Activated B cell treated with CpG ODN at 0.5 μM for 24 hours (primary cell): Measurements from ENCODE around the gene SMARCA4. TPM values are rescaled to one million over a fixed set of nuclear protein-coding genes. Genes with fewer than 3 reads are reported as not detected.
"Not testable (repeated sequence)": the region's sequence is repeated elsewhere in the genome, so short reads cannot be mapped to it uniquely, and the experiment has no call there.

Experiments used
- ATAC-seq: fragments of 200-7000 bp; cut with Tn5 transposase; one replicate; pipeline ENCODE4 v1.10.0; 2021; ENCODE audit warnings: low read depth, mild to moderate bottlenecking, moderate library complexity
- CTCF ChIA-PET: fragments of 350-600 bp; sonication (Branson Sonifier 250); formaldehyde crosslinking; loops from one replicate; lab custom pipeline; 2021; ENCODE audit warnings: antibody characterized with exemption; lab: Charles Lee
- POLR2A ChIA-PET: fragments of 350-600 bp; sonication (Branson Sonifier 250); formaldehyde crosslinking; loops from one replicate; lab custom pipeline; 2021; ENCODE audit warnings: antibody characterized with exemption; lab: Charles Lee
- DNase-seq: peaks from one replicate; pipeline ENCODE4 v3.0.0; 2022
- H3K27ac Mint-ChIP-seq: one replicate; pipeline ENCODE4 v1.8.0; 2020; ENCODE audit warnings: mixed read lengths
- H3K27me3 Mint-ChIP-seq: one replicate; pipeline ENCODE4 v1.8.0; 2021; ENCODE audit warnings: mixed read lengths
- H3K36me3 Mint-ChIP-seq: one replicate; pipeline ENCODE4 v1.8.0; 2021; ENCODE audit warnings: low read depth, mixed read lengths
- H3K4me1 Mint-ChIP-seq: one replicate; pipeline ENCODE4 v1.8.0; 2021; ENCODE audit warnings: mixed read lengths
- H3K4me3 Mint-ChIP-seq: one replicate; pipeline ENCODE4 v1.8.0; 2020; ENCODE audit warnings: mild to moderate bottlenecking, mixed read lengths
- H3K9me3 Mint-ChIP-seq: one replicate; pipeline ENCODE4 v1.8.0; 2020; ENCODE audit warnings: mixed read lengths
- CTCF ChIP-seq: fragments of 200-600 bp; IDR thresholded peaks from one replicate; pipeline ENCODE4 v1.8.0; 2022; ENCODE audit warnings: antibody characterized with exemption, mild to moderate bottlenecking
- intact Hi-C: fragments of 100-400 bp; cut with micrococcal nuclease; formaldehyde crosslinking; loops from one replicate; pipeline ENCODE4 v1.15.1; 2024
- total RNA-seq: library from RNA; stranded (reverse); gene quantifications from 2 replicates; pipeline ENCODE4 v1.2.3, GENCODE V29; 2022

Gene SMARCA4
- total RNA-seq, 1 donor from 2014 or later, result 93.6 TPM

- ChIA-PET POLR2A (interaction anchor here (0.6 kb wide), 4 partner anchors 12 to 823 kb away, joined by 3 to 5 read pairs (median 4); partner anchors contain the start of gene SWSAP1), CTCF (interaction anchor here (0.9 kb wide), 1 partner anchor 65 kb away, joined by 3 read pairs; no protein-coding TSS in a partner anchor)
- intact Hi-C loops, result loop anchor here (5.0 kb wide), 1 partner anchor 33 kb away; the partner anchor contains the start of gene SMARCA4
- DNase-seq (no peak), ATAC-seq (no peak)
- peaks cover 20% of the 10 kb centered on the region for H3K4me1 Mint-ChIP-seq
- TF ChIP-seq CTCF, result no peak
- H3K27me3 Mint-ChIP-seq, result no peaks in the 10 kb centered on the region
- no peaks in the 10 kb centered on the region for H3K9me3 Mint-ChIP-seq
- peaks cover 5% of the 10 kb centered on the region for H3K36me3 Mint-ChIP-seq
- H3K4me3 Mint-ChIP-seq, result peak overlapping the region; percentile 92
- no peak overlapping the region for H3K27ac Mint-ChIP-seq
These were observed 31.4 kb upstream of the SMARCA4 start for GRCh38 chr19:10929402-10929794.

GRCh38 chr19:10935371-10936059 is 25.3 kb upstream of the SMARCA4 start:
- H3K27ac Mint-ChIP-seq, result no peak overlapping the region
- H3K4me3 Mint-ChIP-seq, result no peak overlapping the region
- DNase-seq (no peak), ATAC-seq (no peak)
- H3K36me3 Mint-ChIP-seq, result peaks cover 4% of the 10 kb centered on the region
- no peak for TF ChIP-seq CTCF
- no peaks in the 10 kb centered on the region for H3K9me3 Mint-ChIP-seq
- CTCF ChIA-PET, result interaction anchor here (1.0 to 2.2 kb wide), 5 partner anchors 9 to 100 kb away, joined by 3 to 12 read pairs (median 5); partner anchors contain the start of gene CARM1
- no peaks in the 10 kb centered on the region for H3K27me3 Mint-ChIP-seq
- intact Hi-C loops, result loop anchor here (1.0 kb wide), 1 partner anchor 196 kb away; no protein-coding TSS in a partner anchor
- POLR2A ChIA-PET, result interaction anchor here (0.5 to 0.6 kb wide), 2 partner anchors 14 to 30 kb away, joined by 5 to 6 read pairs; no protein-coding TSS in a partner anchor
- peaks cover 3% of the 10 kb centered on the region for H3K4me1 Mint-ChIP-seq

- ChIA-PET CTCF (interaction anchor here (0.6 to 2.2 kb wide), 10 partner anchors 7 to 454 kb away, joined by 3 to 12 read pairs (median 4); partner anchors contain the start of gene CARM1), POLR2A (interaction anchor here (0.8 to 1.0 kb wide), 2 partner anchors 9 to 24 kb away, joined by 4 read pairs; no protein-coding TSS in a partner anchor)
- no peak for DNase-seq
- H3K4me1 Mint-ChIP-seq, result peaks cover 3% of the 10 kb centered on the region
- no peak overlapping the region for H3K4me3 Mint-ChIP-seq
- TF ChIP-seq CTCF, result no peak
- ATAC-seq, result peak; percentile 80
- H3K27me3 Mint-ChIP-seq, result no peaks in the 10 kb centered on the region
- intact Hi-C loops, result loop anchor here (1.0 kb wide), 1 partner anchor 195 kb away; no protein-coding TSS in a partner anchor
- no peaks in the 10 kb centered on the region for H3K9me3 Mint-ChIP-seq
- peaks cover 2% of the 10 kb centered on the region for H3K36me3 Mint-ChIP-seq
- H3K27ac Mint-ChIP-seq, result no peak overlapping the region
These were observed 24.2 kb upstream of the SMARCA4 start for GRCh38 chr19:10936661-10937084.

GRCh38 chr19:10941649-10942048 is 19.2 kb upstream of the SMARCA4 start:
- intact Hi-C loops, result loop anchor here (1.0 to 5.0 kb wide), 6 partner anchors 19 to 263 kb away; partner anchors contain the start of gene SMARCA4
- not testable (repeated sequence) for ATAC-seq, H3K36me3 Mint-ChIP-seq, H3K4me3 Mint-ChIP-seq, H3K4me1 Mint-ChIP-seq, DNase-seq, H3K27ac Mint-ChIP-seq, H3K27me3 Mint-ChIP-seq, H3K9me3 Mint-ChIP-seq
- ChIA-PET CTCF (interaction anchor here (0.6 to 1.8 kb wide), 21 partner anchors 9 to 1330 kb away, joined by 3 to 11 read pairs (median 4); partner anchors contain the start of gene YIPF2), POLR2A (interaction anchor here (0.7 to 1.2 kb wide), 5 partner anchors 9 to 480 kb away, joined by 3 to 5 read pairs (median 3); no protein-coding TSS in a partner anchor)

GRCh38 chr19:10943412-10943811 is 17.4 kb upstream of the SMARCA4 start:
- intact Hi-C loops, result loop anchor here (2.0 to 5.0 kb wide), 3 partner anchors 17 to 261 kb away; partner anchors contain the start of gene SMARCA4
- DNase-seq, H3K36me3 Mint-ChIP-seq, H3K27ac Mint-ChIP-seq, POLR2A ChIA-PET, H3K27me3 Mint-ChIP-seq, H3K9me3 Mint-ChIP-seq, ATAC-seq, H3K4me3 Mint-ChIP-seq, H3K4me1 Mint-ChIP-seq: not testable (repeated sequence)
- CTCF ChIA-PET, result interaction anchor here (1.8 kb wide), 1 partner anchor 182 kb away, joined by 9 read pairs; no protein-coding TSS in a partner anchor
